ENCODE measurements around the gene CDCA3. TPM values are rescaled to one million over a fixed set of nuclear protein-coding genes. Genes with fewer than 3 reads are reported as not detected.

Gene CDCA3
- total and polyA plus RNA-seq, 2 experiments from 2014 or later: 47.4 to 75.6 TPM

GRCh38 chr12:6846316-6846869 lies 4.7 kb downstream of the CDCA3 start (continued):
- TF ChIP-seq, protein P1, sequence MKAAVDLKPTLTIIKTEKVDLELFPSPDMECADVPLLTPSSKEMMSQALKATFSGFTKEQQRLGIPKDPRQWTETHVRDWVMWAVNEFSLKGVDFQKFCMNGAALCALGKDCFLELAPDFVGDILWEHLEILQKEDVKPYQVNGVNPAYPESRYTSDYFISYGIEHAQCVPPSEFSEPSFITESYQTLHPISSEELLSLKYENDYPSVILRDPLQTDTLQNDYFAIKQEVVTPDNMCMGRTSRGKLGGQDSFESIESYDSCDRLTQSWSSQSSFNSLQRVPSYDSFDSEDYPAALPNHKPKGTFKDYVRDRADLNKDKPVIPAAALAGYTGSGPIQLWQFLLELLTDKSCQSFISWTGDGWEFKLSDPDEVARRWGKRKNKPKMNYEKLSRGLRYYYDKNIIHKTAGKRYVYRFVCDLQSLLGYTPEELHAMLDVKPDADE (IDR thresholded peaks at IDR 0.05): no peak
- TF ChIP-seq CREB1 (CRISPR knock-in tag; IDR thresholded peaks at IDR 0.05; ENCODE audit: low read depth) (no peak), ZNF114 (CRISPR knock-in tag; IDR thresholded peaks at IDR 0.05) (no peak), ZNF331 (CRISPR knock-in tag; IDR thresholded peaks at IDR 0.05; ENCODE audit: low read depth) (no peak), POLR2AphosphoS5 (IDR thresholded peaks at IDR 0.05; ENCODE audit: low read depth) (no peak; the same call in 1 of the 2 replicates), JUNB (IDR thresholded peaks at IDR 0.05; ENCODE audit: unreplicated experiment) (no peak), STAT1 (IDR thresholded peaks at IDR 0.05; ENCODE audit: unreplicated experiment) (no peak), NANOG (IDR thresholded peaks at IDR 0.05; ENCODE audit: borderline replicate concordance) (no peak)
- TF ChIP-seq, protein P2, sequence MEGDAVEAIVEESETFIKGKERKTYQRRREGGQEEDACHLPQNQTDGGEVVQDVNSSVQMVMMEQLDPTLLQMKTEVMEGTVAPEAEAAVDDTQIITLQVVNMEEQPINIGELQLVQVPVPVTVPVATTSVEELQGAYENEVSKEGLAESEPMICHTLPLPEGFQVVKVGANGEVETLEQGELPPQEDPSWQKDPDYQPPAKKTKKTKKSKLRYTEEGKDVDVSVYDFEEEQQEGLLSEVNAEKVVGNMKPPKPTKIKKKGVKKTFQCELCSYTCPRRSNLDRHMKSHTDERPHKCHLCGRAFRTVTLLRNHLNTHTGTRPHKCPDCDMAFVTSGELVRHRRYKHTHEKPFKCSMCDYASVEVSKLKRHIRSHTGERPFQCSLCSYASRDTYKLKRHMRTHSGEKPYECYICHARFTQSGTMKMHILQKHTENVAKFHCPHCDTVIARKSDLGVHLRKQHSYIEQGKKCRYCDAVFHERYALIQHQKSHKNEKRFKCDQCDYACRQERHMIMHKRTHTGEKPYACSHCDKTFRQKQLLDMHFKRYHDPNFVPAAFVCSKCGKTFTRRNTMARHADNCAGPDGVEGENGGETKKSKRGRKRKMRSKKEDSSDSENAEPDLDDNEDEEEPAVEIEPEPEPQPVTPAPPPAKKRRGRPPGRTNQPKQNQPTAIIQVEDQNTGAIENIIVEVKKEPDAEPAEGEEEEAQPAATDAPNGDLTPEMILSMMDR (conservative IDR thresholded peaks at IDR 0.05; ENCODE audit: low read depth in 2 of 2): no peak
- TF ChIP-seq, protein P3, sequence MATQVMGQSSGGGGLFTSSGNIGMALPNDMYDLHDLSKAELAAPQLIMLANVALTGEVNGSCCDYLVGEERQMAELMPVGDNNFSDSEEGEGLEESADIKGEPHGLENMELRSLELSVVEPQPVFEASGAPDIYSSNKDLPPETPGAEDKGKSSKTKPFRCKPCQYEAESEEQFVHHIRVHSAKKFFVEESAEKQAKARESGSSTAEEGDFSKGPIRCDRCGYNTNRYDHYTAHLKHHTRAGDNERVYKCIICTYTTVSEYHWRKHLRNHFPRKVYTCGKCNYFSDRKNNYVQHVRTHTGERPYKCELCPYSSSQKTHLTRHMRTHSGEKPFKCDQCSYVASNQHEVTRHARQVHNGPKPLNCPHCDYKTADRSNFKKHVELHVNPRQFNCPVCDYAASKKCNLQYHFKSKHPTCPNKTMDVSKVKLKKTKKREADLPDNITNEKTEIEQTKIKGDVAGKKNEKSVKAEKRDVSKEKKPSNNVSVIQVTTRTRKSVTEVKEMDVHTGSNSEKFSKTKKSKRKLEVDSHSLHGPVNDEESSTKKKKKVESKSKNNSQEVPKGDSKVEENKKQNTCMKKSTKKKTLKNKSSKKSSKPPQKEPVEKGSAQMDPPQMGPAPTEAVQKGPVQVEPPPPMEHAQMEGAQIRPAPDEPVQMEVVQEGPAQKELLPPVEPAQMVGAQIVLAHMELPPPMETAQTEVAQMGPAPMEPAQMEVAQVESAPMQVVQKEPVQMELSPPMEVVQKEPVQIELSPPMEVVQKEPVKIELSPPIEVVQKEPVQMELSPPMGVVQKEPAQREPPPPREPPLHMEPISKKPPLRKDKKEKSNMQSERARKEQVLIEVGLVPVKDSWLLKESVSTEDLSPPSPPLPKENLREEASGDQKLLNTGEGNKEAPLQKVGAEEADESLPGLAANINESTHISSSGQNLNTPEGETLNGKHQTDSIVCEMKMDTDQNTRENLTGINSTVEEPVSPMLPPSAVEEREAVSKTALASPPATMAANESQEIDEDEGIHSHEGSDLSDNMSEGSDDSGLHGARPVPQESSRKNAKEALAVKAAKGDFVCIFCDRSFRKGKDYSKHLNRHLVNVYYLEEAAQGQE (IDR thresholded peaks at IDR 0.05; ENCODE audit: unreplicated experiment): no peak

DNA sequence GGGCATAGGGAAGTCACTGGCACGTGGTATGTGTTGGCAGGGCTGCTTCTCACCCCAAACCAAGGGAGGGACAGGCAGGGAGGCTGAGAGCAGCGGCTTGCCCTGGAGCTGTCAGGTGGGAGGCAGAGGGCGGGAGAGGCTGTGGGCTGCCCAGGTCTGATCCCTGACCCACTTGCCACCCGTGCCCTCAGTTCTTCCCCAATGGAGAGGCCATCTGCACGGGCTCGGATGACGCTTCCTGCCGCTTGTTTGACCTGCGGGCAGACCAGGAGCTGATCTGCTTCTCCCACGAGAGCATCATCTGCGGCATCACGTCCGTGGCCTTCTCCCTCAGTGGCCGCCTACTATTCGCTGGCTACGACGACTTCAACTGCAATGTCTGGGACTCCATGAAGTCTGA lies 5.7 kb downstream of the CDCA3 start:
- H3K4me3 Mint-ChIP-seq: no peak overlapping the region
- H3K27me3 Mint-ChIP-seq (ENCODE audit: insufficient read depth, low read depth, poor library complexity): peaks cover 24% of the 10 kb centered on the region
- H3F3A ChIP-seq (replicated peaks; ENCODE audit: low read depth): 0 out of 2 replicates have a peak, but pooled peaks cover 3% of the 10 kb centered on the region
- peaks cover 28% of the 10 kb centered on the region for H3K36me3 ChIP-seq (ENCODE audit: insufficient read depth)
- no peaks in the 10 kb centered on the region for H3K9me2 ChIP-seq (ENCODE audit: insufficient read depth)
- no peaks in the 10 kb centered on the region for H3K9me3 Mint-ChIP-seq
- peaks cover 71% of the 10 kb centered on the region for H3K36me3 Mint-ChIP-seq (ENCODE audit: low read depth)
- no peaks in the 10 kb centered on the region for H3K27me3 ChIP-seq (ENCODE audit: insufficient read depth)
- ATAC-seq (no peak), DNase-seq (ENCODE audit: low spot score) (no peak)
- no peaks in the 10 kb centered on the region; the same call in 1 of the 2 replicates for H4K20me1 ChIP-seq (replicated peaks; ENCODE audit: insufficient read depth)
- no peak overlapping the region for H3K4me3 ChIP-seq
- no peak overlapping the region for H3K4me2 ChIP-seq
- H3K27ac Mint-ChIP-seq: no peak overlapping the region
- peaks cover 4% of the 10 kb centered on the region; the same call in 1 of the 2 replicates for H3K4me1 ChIP-seq (ENCODE audit: insufficient read depth)
- H3K27ac ChIP-seq (ENCODE audit: low read depth): no peak overlapping the region
- peaks cover 9% of the 10 kb centered on the region; the same call in 2 of the 3 replicates for H3K4me1 Mint-ChIP-seq
- H2AFZ ChIP-seq: no peak overlapping the region
- peaks cover 10% of the 10 kb centered on the region for H3K79me2 ChIP-seq (replicated peaks; ENCODE audit: insufficient read depth)
- no peak for TF ChIP-seq EZH2phosphoT487 (IDR thresholded peaks at IDR 0.05; ENCODE audit: unreplicated experiment)
- TF ChIP-seq EZH2 (IDR thresholded peaks at IDR 0.05; ENCODE audit: low read depth, unreplicated experiment): no peak
- no peak for TF ChIP-seq NANOG (IDR thresholded peaks at IDR 0.05; ENCODE audit: borderline replicate concordance)
- TF ChIP-seq, protein P1 (IDR thresholded peaks at IDR 0.05): no peak
- TF ChIP-seq ZNF331 (CRISPR knock-in tag; IDR thresholded peaks at IDR 0.05; ENCODE audit: low read depth): no peak
- TF ChIP-seq, protein P3 (IDR thresholded peaks at IDR 0.05; ENCODE audit: unreplicated experiment): no peak
- no peak for TF ChIP-seq POLR2AphosphoS5 (IDR thresholded peaks at IDR 0.05; ENCODE audit: low read depth)
- no peak for TF ChIP-seq CREB1 (CRISPR knock-in tag; IDR thresholded peaks at IDR 0.05; ENCODE audit: low read depth)
- TF ChIP-seq STAT1 (IDR thresholded peaks at IDR 0.05; ENCODE audit: unreplicated experiment): no peak
- TF ChIP-seq ZNF114 (CRISPR knock-in tag; IDR thresholded peaks at IDR 0.05): no peak

Data from GM23338 (cell line).